CD4-positive, alpha-beta memory T cell (primary cell): ENCODE results near the gene FBXW12. TPM values are rescaled to one million over a fixed set of nuclear protein-coding genes. Genes with fewer than 3 reads are reported as not detected.

Experiments used
- CTCF ChIA-PET: fragments of 350-600 bp; sonication (Branson Sonifier 250); formaldehyde crosslinking; loops from one replicate; lab custom pipeline; 2021; ENCODE audit warnings: inconsistent platforms; ENCODE audit not compliant: partially characterized antibody; lab: Charles Lee
- POLR2A ChIA-PET: fragments of 350-600 bp; sonication (Branson Sonifier 250); formaldehyde crosslinking; loops from one replicate; lab custom pipeline; 2021; ENCODE audit not compliant: partially characterized antibody; lab: Charles Lee
- DNase-seq, 5 donors: peaks; one replicate each; pipeline versions ENCODE4 v3.0.0 to v3.0.0-alpha.2; 2020 to 2022; ENCODE audit warnings: mixed read lengths in 1 of 5
- H3K27ac ChIP-seq: one replicate; pipeline ENCODE4 v1.7.0; 2013; ENCODE audit warnings: low read depth, low read length
- H3K27me3 ChIP-seq: 2 replicates; pipeline ENCODE4 v1.7.0; 2013; ENCODE audit warnings: mild to moderate bottlenecking, low read length, moderate library complexity; ENCODE audit not compliant: insufficient read depth
- H3K36me3 ChIP-seq: 2 replicates; pipeline ENCODE4 v1.7.0; 2013; ENCODE audit warnings: mild to moderate bottlenecking, low read length, moderate library complexity; ENCODE audit not compliant: insufficient read depth
- H3K4me1 ChIP-seq: 2 replicates; pipeline ENCODE4 v1.7.0; 2013; ENCODE audit warnings: mild to moderate bottlenecking, low read length, moderate library complexity; ENCODE audit not compliant: insufficient read depth
- H3K4me3 ChIP-seq, 2 donors: one replicate each; pipeline ENCODE4 v1.7.0; 2013; ENCODE audit warnings: low read length in 2 of 2, mild to moderate bottlenecking in 1 of 2
- H3K9me3 ChIP-seq, 2 donors: one replicate each; pipeline ENCODE4 v1.7.0; 2013; ENCODE audit warnings: low read length in 2 of 2, control low read depth in 1 of 2; ENCODE audit not compliant: control insufficient read depth in 1 of 2
- H3K27ac Mint-ChIP-seq, 7 donors: one replicate each; pipeline ENCODE4 v1.8.0; 2020 to 2021; ENCODE audit warnings: mixed read lengths in 7 of 7, mild to moderate bottlenecking in 6 of 7, inconsistent platforms in 3 of 7, moderate library complexity in 3 of 7
- H3K27me3 Mint-ChIP-seq, 2 donors: one replicate each; pipeline ENCODE4 v1.8.0; 2020 to 2021; ENCODE audit warnings: mixed read lengths in 2 of 2
- H3K36me3 Mint-ChIP-seq, 2 donors: one replicate each; pipeline ENCODE4 v1.8.0; 2020 to 2021; ENCODE audit warnings: mixed read lengths in 2 of 2, inconsistent platforms in 1 of 2, mild to moderate bottlenecking in 1 of 2
- H3K4me1 Mint-ChIP-seq, 4 donors: one replicate each; pipeline ENCODE4 v1.8.0; 2020 to 2021; ENCODE audit warnings: mixed read lengths in 4 of 4, mild to moderate bottlenecking in 1 of 4
- H3K4me3 Mint-ChIP-seq, 8 donors: one replicate each; pipeline ENCODE4 v1.8.0; 2020 to 2021; ENCODE audit warnings: mixed read lengths in 8 of 8, mild to moderate bottlenecking in 7 of 8, moderate library complexity in 6 of 8, inconsistent platforms in 3 of 8
- H3K9me3 Mint-ChIP-seq, 8 donors: one replicate each; pipeline ENCODE4 v1.8.0; 2020 to 2021; ENCODE audit warnings: mixed read lengths in 8 of 8, mild to moderate bottlenecking in 5 of 8, inconsistent platforms in 3 of 8, moderate library complexity in 1 of 8
- intact Hi-C: fragments of 100-400 bp; cut with micrococcal nuclease; formaldehyde crosslinking; loops from one replicate; pipeline ENCODE4 v1.15.1; 2023
- polyA plus RNA-seq, 2 donors: library from polyadenylated mRNA; unstranded; fragments of 300-500 nt; fragmentation: Illumina TruSeq; gene quantifications; one replicate each; pipeline ENCODE4 v1.2.3, GENCODE V29; 2021
- total RNA-seq, 2 experiments: library from RNA; stranded (reverse); gene quantifications; one replicate each; pipeline ENCODE4 v1.2.3, GENCODE V29; 2021

Gene FBXW12
- total and polyA plus RNA-seq, 4 experiments from 2014 or later = not detected

DNA sequence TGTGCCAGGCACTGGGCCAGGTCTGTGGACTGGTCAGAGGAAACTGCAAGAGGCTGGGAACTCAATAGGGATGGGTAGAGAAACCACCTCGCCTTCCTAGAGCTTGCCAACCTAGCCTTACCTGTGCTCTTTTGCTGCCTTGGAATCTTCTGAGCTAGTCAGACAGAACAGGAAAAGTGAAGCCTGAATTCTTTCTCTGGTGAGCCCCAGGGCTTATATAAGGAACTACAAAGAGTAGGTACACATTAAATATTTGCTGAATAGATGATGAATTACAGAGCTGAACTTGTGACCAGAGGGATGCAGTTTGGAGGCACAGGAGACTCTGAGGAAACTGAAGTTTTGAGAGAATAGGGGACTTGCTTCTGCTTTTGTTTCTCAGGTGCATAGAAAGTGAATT, 15.6 kb upstream of the FBXW12 start:
- ChIA-PET POLR2A (no interaction called here), CTCF (no interaction called here)
- H3K4me3 Mint-ChIP-seq = no peak overlapping the region
- H3K4me3 ChIP-seq = no peak overlapping the region
- intact Hi-C loops = no loop called here
- no peak overlapping the region for H3K27ac ChIP-seq
- peaks cover 0 to 8% (median 4%) of the 10 kb centered on the region in 8 donors for H3K9me3 Mint-ChIP-seq
- H3K36me3 ChIP-seq = no peaks in the 10 kb centered on the region
- no peaks in the 10 kb centered on the region for H3K9me3 ChIP-seq
- H3K27me3 ChIP-seq = peaks cover 3% of the 10 kb centered on the region
- no peaks in the 10 kb centered on the region for H3K4me1 Mint-ChIP-seq
- DNase-seq = no peak
- H3K27ac Mint-ChIP-seq = no peak overlapping the region
- H3K27me3 Mint-ChIP-seq = peaks cover 21% of the 10 kb centered on the region in 2 donors
- peaks cover 0 to 11% of the 10 kb centered on the region in 2 donors for H3K36me3 Mint-ChIP-seq
- no peaks in the 10 kb centered on the region for H3K4me1 ChIP-seq

DNA sequence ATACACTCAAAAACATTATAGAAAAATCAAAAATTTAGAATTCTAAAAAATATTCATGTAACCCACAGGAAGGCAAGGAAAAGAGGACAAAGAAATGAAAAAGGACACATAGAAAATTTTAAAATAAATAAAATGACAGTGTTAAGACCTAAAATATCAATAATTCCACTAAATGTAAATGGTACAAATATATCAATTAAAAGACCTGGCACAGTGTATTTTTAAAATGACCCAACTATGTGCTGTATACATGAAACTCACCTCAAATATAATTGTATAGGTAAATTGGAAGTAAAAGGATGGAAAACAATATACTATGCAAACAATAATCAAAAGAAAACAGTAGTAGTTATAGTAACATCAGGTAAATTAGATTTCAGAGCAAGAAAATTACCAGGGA, 10.1 kb upstream of the FBXW12 start:
- H3K4me1 Mint-ChIP-seq = no peaks in the 10 kb centered on the region
- H3K4me3 Mint-ChIP-seq = peak overlapping the region in 1 of 8 donors; percentile 13
- ChIA-PET CTCF (no interaction called here), POLR2A (no interaction called here)
- H3K9me3 ChIP-seq = no peaks in the 10 kb centered on the region
- no peak for DNase-seq
- H3K36me3 ChIP-seq = no peaks in the 10 kb centered on the region
- H3K27me3 Mint-ChIP-seq = peaks cover 5 to 8% of the 10 kb centered on the region in 2 donors
- intact Hi-C loops = no loop called here
- H3K27me3 ChIP-seq = peaks cover 3% of the 10 kb centered on the region
- H3K27ac Mint-ChIP-seq = no peak overlapping the region
- H3K27ac ChIP-seq = no peak overlapping the region
- H3K4me3 ChIP-seq = no peak overlapping the region
- no peaks in the 10 kb centered on the region for H3K4me1 ChIP-seq
- H3K36me3 Mint-ChIP-seq = peaks cover 0 to 7% of the 10 kb centered on the region in 2 donors
- H3K9me3 Mint-ChIP-seq = peaks cover 0 to 16% (median 11%) of the 10 kb centered on the region in 8 donors

DNA sequence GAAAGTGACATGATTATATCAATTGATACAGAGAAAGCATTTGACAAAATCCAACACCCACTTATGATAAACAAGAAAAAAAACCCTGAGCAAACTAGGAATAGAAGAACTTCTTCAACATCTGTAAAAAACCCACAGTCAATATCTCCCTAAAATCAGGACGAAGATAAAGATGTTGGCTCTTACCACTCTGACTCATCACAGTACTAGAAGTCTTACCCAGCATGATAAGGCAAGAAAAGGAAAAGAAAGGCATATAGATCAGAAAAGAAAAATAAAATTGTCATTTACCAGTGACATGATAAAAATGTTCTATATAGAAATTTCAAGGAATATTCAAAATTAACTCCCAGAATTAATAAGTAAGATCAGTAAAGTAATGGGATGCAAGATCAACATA, 7.2 kb upstream of the FBXW12 start:
- Histone ChIP-seq H3K4me3 (no peak overlapping the region), H3K27ac (no peak overlapping the region), H3K27me3 (no peaks in the 10 kb centered on the region), H3K9me3 (no peaks in the 10 kb centered on the region), H3K4me1 (no peaks in the 10 kb centered on the region), H3K36me3 (no peaks in the 10 kb centered on the region)
- Mint-ChIP-seq H3K4me1 (no peaks in the 10 kb centered on the region), H3K4me3 (no peak overlapping the region), H3K36me3 (peaks cover 0 to 7% of the 10 kb centered on the region in 2 donors), H3K27ac (no peak overlapping the region), H3K27me3 (peaks cover under 1 to 3% of the 10 kb centered on the region in 2 donors), H3K9me3 (peaks cover 0 to 16% (median 12%) of the 10 kb centered on the region in 8 donors)
- DNase-seq = no peak
- ChIA-PET POLR2A (no interaction called here), CTCF (no interaction called here)
- intact Hi-C loops = no loop called here

DNA sequence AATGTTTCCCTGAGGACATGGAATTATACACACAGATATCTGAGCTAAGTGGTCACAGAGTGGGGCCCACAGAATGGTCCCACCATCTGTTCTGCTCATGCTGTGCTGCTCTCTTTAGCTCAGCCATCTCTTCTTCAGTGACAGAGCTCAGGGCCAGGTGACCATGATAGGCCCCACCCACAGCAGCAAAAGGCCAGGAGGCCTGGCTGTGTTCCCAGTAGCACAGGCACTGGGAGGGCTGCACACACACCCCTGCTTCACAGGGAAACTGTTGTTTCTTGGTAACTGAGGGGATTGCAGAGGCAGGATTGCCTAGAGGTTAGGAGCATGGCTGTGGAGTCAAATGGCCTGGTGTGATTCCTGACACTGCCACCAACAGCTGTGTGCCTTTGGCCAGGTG, 4.8 kb upstream of the FBXW12 start:
- H3K4me1 Mint-ChIP-seq = no peaks in the 10 kb centered on the region
- intact Hi-C loops = no loop called here

DNA sequence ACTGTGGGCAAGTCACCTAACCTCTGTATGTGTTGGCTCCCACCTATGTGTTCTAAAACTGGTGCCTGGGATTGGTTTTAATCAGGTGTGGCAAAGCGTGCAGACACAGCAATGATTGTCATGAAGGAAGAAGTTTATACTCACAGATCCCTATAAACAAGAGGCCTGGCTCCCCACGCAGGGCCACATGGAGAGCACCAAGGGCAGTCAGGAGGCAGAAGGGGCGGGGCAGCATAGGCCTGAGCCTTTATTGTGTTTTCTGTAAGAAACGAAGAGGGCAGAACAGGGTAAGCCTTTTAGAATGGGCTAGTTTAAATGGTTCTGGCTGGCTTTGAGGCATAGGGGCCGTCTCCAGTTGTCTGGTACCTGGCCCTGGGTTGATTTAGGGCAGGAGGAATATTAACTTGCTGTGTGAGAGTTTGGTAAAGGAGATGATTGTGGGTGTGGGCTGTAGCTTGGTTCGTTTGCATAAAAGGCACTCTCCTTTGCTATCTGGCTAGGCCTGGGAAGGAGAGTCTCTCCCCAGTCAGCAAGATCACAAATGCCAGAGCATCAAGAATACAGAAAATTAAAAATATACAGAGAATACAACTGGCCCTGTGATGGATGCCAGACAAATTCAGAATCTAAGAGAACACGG, 2.2 kb upstream of the FBXW12 start:
- Histone ChIP-seq H3K27me3 (no peaks in the 10 kb centered on the region), H3K27ac (no peak overlapping the region), H3K36me3 (no peaks in the 10 kb centered on the region), H3K4me3 (no peak overlapping the region), H3K9me3 (no peaks in the 10 kb centered on the region), H3K4me1 (no peaks in the 10 kb centered on the region)
- Mint-ChIP-seq H3K4me3 (no peak overlapping the region), H3K9me3 (peaks cover 0 to 2% (median 0%) of the 10 kb centered on the region in 8 donors), H3K27me3 (no peaks in the 10 kb centered on the region), H3K4me1 (no peaks in the 10 kb centered on the region), H3K36me3 (no peaks in the 10 kb centered on the region), H3K27ac (no peak overlapping the region)
- ChIA-PET POLR2A (no interaction called here), CTCF (no interaction called here)
- intact Hi-C loops = no loop called here
- no peak for DNase-seq

More for the DNA sequence above, 4.8 kb upstream of the FBXW12 start:
- Mint-ChIP-seq H3K9me3 (peaks cover 0 to 7% (median 2%) of the 10 kb centered on the region in 8 donors), H3K36me3 (no peaks in the 10 kb centered on the region), H3K27me3 (peaks cover 0 to 2% of the 10 kb centered on the region in 2 donors), H3K4me3 (no peak overlapping the region), H3K27ac (no peak overlapping the region)
- Histone ChIP-seq H3K9me3 (no peaks in the 10 kb centered on the region), H3K27ac (no peak overlapping the region), H3K4me3 (no peak overlapping the region), H3K36me3 (no peaks in the 10 kb centered on the region), H3K27me3 (no peaks in the 10 kb centered on the region), H3K4me1 (no peaks in the 10 kb centered on the region)
- DNase-seq = no peak
- POLR2A ChIA-PET = no interaction called here
- CTCF ChIA-PET = interaction anchor here (0.5 kb wide), 1 partner anchor 35 kb away, joined by 3 read pairs; no protein-coding TSS in a partner anchor

DNA sequence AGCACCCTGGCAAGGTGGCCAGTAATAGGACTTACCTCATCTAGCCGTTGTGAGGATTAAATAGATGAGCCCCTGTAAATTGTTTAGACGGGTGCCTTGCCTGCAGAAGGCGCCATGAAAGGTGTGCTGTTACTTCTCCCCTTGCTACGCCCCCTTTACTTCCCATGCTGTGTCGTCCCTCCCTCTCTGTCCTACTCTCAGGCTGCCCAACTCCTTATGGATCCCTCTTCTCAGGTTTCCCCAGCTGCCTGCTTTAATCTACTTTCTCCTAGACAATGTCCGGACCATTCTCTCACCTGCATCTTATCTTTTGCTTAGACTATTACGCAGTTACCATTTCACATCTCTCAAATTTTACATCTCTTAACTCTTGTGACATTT, 1.7 kb upstream of the FBXW12 start:
- Mint-ChIP-seq H3K9me3 (peaks cover 0 to 2% (median 0%) of the 10 kb centered on the region in 8 donors), H3K27ac (peak overlapping the region in 2 of 7 donors; percentile 17 to 60), H3K4me3 (no peak overlapping the region), H3K36me3 (no peaks in the 10 kb centered on the region), H3K4me1 (no peaks in the 10 kb centered on the region), H3K27me3 (no peaks in the 10 kb centered on the region)
- CTCF ChIA-PET = no interaction called here
- Histone ChIP-seq H3K27ac (no peak overlapping the region), H3K9me3 (no peaks in the 10 kb centered on the region), H3K36me3 (no peaks in the 10 kb centered on the region), H3K4me1 (no peaks in the 10 kb centered on the region), H3K4me3 (no peak overlapping the region), H3K27me3 (no peaks in the 10 kb centered on the region)
- no peak for DNase-seq
- POLR2A ChIA-PET = no interaction called here
- intact Hi-C loops = no loop called here

DNA sequence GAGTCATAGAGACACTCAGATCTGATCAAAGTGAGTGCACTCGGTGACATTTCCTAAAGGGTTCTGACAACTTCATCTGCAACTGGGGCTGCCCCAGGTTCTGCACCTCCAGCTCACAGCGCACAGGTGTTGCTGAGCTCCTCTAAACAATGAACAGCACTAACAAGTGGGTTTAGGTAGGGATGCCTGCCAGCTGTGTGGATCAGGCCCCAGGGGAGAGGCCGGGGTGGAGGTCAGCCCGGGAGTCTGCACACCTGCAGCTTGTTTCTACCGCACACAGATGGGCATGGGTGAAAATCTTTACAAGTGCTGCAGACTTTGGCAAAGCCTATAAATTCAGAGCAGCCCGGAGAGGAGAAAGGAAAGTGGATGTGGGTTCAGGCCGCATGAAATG, 355 bp downstream of the FBXW12 start:
- Histone ChIP-seq H3K36me3 (no peaks in the 10 kb centered on the region), H3K9me3 (no peaks in the 10 kb centered on the region), H3K4me1 (no peaks in the 10 kb centered on the region), H3K27ac (no peak overlapping the region), H3K4me3 (no peak overlapping the region), H3K27me3 (no peaks in the 10 kb centered on the region)
- H3K27me3 Mint-ChIP-seq = no peaks in the 10 kb centered on the region
- no peak for DNase-seq
- H3K36me3 Mint-ChIP-seq = no peaks in the 10 kb centered on the region
- H3K4me3 Mint-ChIP-seq = no peak overlapping the region
- H3K9me3 Mint-ChIP-seq = peaks cover 0 to 2% (median 0%) of the 10 kb centered on the region in 8 donors
- intact Hi-C loops = no loop called here
- H3K4me1 Mint-ChIP-seq = no peaks in the 10 kb centered on the region
- ChIA-PET POLR2A (no interaction called here), CTCF (interaction anchor here (0.6 kb wide), 1 partner anchor 887 kb away, joined by 3 read pairs; no protein-coding TSS in a partner anchor)
- H3K27ac Mint-ChIP-seq = no peak overlapping the region
